LHCN-M2 (cell line): ENCODE results near the gene USP22. TPM values are rescaled to one million over a fixed set of nuclear protein-coding genes. Genes with fewer than 3 reads are reported as not detected.
"Not testable (repeated sequence)": the region's sequence is repeated elsewhere in the genome, so short reads cannot be mapped to it uniquely, and the experiment has no call there.

Experiments used
- DNase-seq: peaks from one replicate; pipeline ENCODE4 v3.0.0-alpha.2; 2012; ENCODE audit warnings: low read depth
- total RNA-seq: library from RNA; depleted of rRNA; stranded (reverse); fragments of >200 nt; gene quantifications from 2 replicates; pipeline ENCODE4 v1.2.3, GENCODE V29; 2014

USP22 gene
- total RNA-seq, 1 experiment from 2014 or later: 267 TPM

- no peak for DNase-seq
Observed at GRCh38 chr17:20989991-20990855, 52.6 kb downstream of the USP22 start.

GRCh38 chr17:20989481-20989880, 53.3 kb downstream of the USP22 start:
- no peak for DNase-seq

GRCh38 chr17:20988896-20989295, 53.9 kb downstream of the USP22 start:
- DNase-seq: no peak

- no peak for DNase-seq
Observed at GRCh38 chr17:20988001-20988636, 54.7 kb downstream of the USP22 start.

- DNase-seq: peak; percentile 60
Observed at GRCh38 chr17:20987511-20987910, 55.3 kb downstream of the USP22 start.

- no peak for DNase-seq
Observed at GRCh38 chr17:20986767-20987510, 55.9 kb downstream of the USP22 start.

- no peak for DNase-seq
Observed at GRCh38 chr17:20983359-20983637, 59.5 kb downstream of the USP22 start.

GRCh38 chr17:20982589-20983358, 60.0 kb downstream of the USP22 start:
- DNase-seq: no peak

GRCh38 chr17:20981046-20981920, 61.5 kb downstream of the USP22 start:
- no peak for DNase-seq

GRCh38 chr17:20979792-20980083, 63.1 kb downstream of the USP22 start:
- DNase-seq: no peak

GRCh38 chr17:20979007-20979791, 63.6 kb downstream of the USP22 start:
- DNase-seq: not testable (repeated sequence)

GRCh38 chr17:20977609-20978253, 65.1 kb downstream of the USP22 start:
- DNase-seq: peak; percentile 74

GRCh38 chr17:20975566-20975965, 67.2 kb downstream of the USP22 start:
- peak; percentile 73 for DNase-seq

- no peak for DNase-seq
Observed at GRCh38 chr17:20970329-20970728, 72.5 kb downstream of the USP22 start.

GRCh38 chr17:20968913-20969616, 73.7 kb downstream of the USP22 start:
- DNase-seq: no peak

- DNase-seq: no peak
Observed at GRCh38 chr17:20967776-20968175, 75.0 kb downstream of the USP22 start.

- DNase-seq: no peak
Observed at GRCh38 chr17:20966870-20967269, 75.9 kb downstream of the USP22 start.

GRCh38 chr17:20965492-20965891, 77.3 kb downstream of the USP22 start:
- no peak for DNase-seq

GRCh38 chr17:20961586-20961985, 81.2 kb downstream of the USP22 start:
- no peak for DNase-seq
